ENCODE data around the gene HIVEP1. TPM values are rescaled to one million over a fixed set of nuclear protein-coding genes. Genes with fewer than 3 reads are reported as not detected.

Gene HIVEP1
- total RNA-seq, 1 donor from 2014 or later = 37.4 TPM

- Mint-ChIP-seq H3K4me3 (no peak overlapping the region), H3K27me3 (peaks cover 4% of the 10 kb centered on the region), H3K36me3 (peaks cover 56% of the 10 kb centered on the region), H3K9me3 (peaks cover 7% of the 10 kb centered on the region), H3K27ac (no peak overlapping the region), H3K4me1 (ENCODE audit: unreplicated experiment) (peaks cover 23% of the 10 kb centered on the region)
- no peak for DNase-seq (ENCODE audit: extremely low spot score, unreplicated experiment)
- TF ChIP-seq CTCF (conservative IDR thresholded peaks at IDR 0.05) = no peak
These were observed 5.8 kb downstream of the HIVEP1 start for GRCh38 chr6:12017876-12018401.

GRCh38 chr6:12020187-12020791 lies 8.2 kb downstream of the HIVEP1 start:
- TF ChIP-seq CTCF (conservative IDR thresholded peaks at IDR 0.05) = no peak
- Mint-ChIP-seq H3K4me1 (ENCODE audit: unreplicated experiment) (peaks cover 13% of the 10 kb centered on the region), H3K9me3 (no peaks in the 10 kb centered on the region), H3K27ac (peak overlapping the region; percentile 17), H3K27me3 (no peaks in the 10 kb centered on the region), H3K4me3 (no peak overlapping the region), H3K36me3 (peaks cover 60% of the 10 kb centered on the region)
- no peak for DNase-seq (ENCODE audit: extremely low spot score, unreplicated experiment)

GRCh38 chr6:12022481-12022880 lies 10.4 kb downstream of the HIVEP1 start:
- peaks cover 5% of the 10 kb centered on the region for H3K9me3 Mint-ChIP-seq
- no peak for TF ChIP-seq CTCF (conservative IDR thresholded peaks at IDR 0.05)

GRCh38 chr6:12022953-12023388 lies 10.9 kb downstream of the HIVEP1 start:
- H3K36me3 Mint-ChIP-seq = peaks cover 60% of the 10 kb centered on the region
- peaks cover 5% of the 10 kb centered on the region for H3K9me3 Mint-ChIP-seq
- H3K27me3 Mint-ChIP-seq = no peaks in the 10 kb centered on the region
- peaks cover 15% of the 10 kb centered on the region for H3K4me1 Mint-ChIP-seq (ENCODE audit: unreplicated experiment)
- no peak for TF ChIP-seq CTCF (conservative IDR thresholded peaks at IDR 0.05)
- no peak overlapping the region for H3K27ac Mint-ChIP-seq
- no peak for DNase-seq (ENCODE audit: extremely low spot score, unreplicated experiment)
- no peak overlapping the region for H3K4me3 Mint-ChIP-seq

More at GRCh38 chr6:12022481-12022880, 10.4 kb downstream of the HIVEP1 start:
- Mint-ChIP-seq H3K27me3 (no peaks in the 10 kb centered on the region), H3K4me1 (ENCODE audit: unreplicated experiment) (peaks cover 15% of the 10 kb centered on the region), H3K36me3 (peaks cover 57% of the 10 kb centered on the region), H3K27ac (no peak overlapping the region), H3K4me3 (no peak overlapping the region)
- no peak for DNase-seq (ENCODE audit: extremely low spot score, unreplicated experiment)

GRCh38 chr6:12024216-12024615 lies 12.1 kb downstream of the HIVEP1 start:
- H3K27me3 Mint-ChIP-seq = no peaks in the 10 kb centered on the region
- H3K36me3 Mint-ChIP-seq = peaks cover 61% of the 10 kb centered on the region
- H3K4me3 Mint-ChIP-seq = peak overlapping the region; percentile 4
- no peak for DNase-seq (ENCODE audit: extremely low spot score, unreplicated experiment)
- peaks cover 15% of the 10 kb centered on the region for H3K4me1 Mint-ChIP-seq (ENCODE audit: unreplicated experiment)
- peaks cover 5% of the 10 kb centered on the region for H3K9me3 Mint-ChIP-seq
- TF ChIP-seq CTCF (conservative IDR thresholded peaks at IDR 0.05) = no peak
- H3K27ac Mint-ChIP-seq = peak overlapping the region; percentile 44
